Measurements from ENCODE around the gene MAST4.

Gene MAST4

GRCh38 chr5:66828548-66829357 is 232.6 kb downstream of the MAST4 start:
- Histone ChIP-seq H3K27ac (ENCODE audit: low read length, poor library complexity, severe bottlenecking) (peak overlapping the region; percentile 70), H4K91ac (ENCODE audit: low read length) (no peak overlapping the region), H2AFZ (ENCODE audit: low read depth, low read length) (peak overlapping the region; percentile 78), H3K23ac (ENCODE audit: low read length in 2 of 2) (peak overlapping the region in 1 of 2 experiments; percentile 9), H3K9me3 (ENCODE audit: control insufficient read depth, low read length) (no peaks in the 10 kb centered on the region), H3K79me1 (replicated peaks; ENCODE audit: low read length, poor library complexity, severe bottlenecking) (peaks cover 3% of the 10 kb centered on the region), H3K9ac (ENCODE audit: low read length) (peak overlapping the region; percentile 81), H2BK120ac (ENCODE audit: low read depth, low read length) (no peak overlapping the region), H2BK12ac (ENCODE audit: low read length in 2 of 2) (no peak overlapping the region), H3K4ac (ENCODE audit: low read depth in 1 of 2, low read length in 2 of 2) (no peak overlapping the region), H2BK5ac (ENCODE audit: low read depth, low read length, poor library complexity, severe bottlenecking) (no peak overlapping the region), H2AK5ac (ENCODE audit: low read length, severe bottlenecking) (no peak overlapping the region), H3K4me2 (ENCODE audit: low read length, poor library complexity, severe bottlenecking) (peak overlapping the region; percentile 81), H3K14ac (ENCODE audit: low read length in 2 of 2) (no peak overlapping the region), H3K36me3 (ENCODE audit: control insufficient read depth in 1 of 2, insufficient read depth in 2 of 2, low read depth in 1 of 2, low read length in 2 of 2) (no peaks in the 10 kb centered on the region), H3K18ac (ENCODE audit: low read depth in 1 of 2, low read length in 2 of 2) (no peak overlapping the region), H3K4me3 (ENCODE audit: insufficient read depth in 1 of 2, low read depth in 1 of 2, low read length in 2 of 2) (peak overlapping the region; percentile 39 to 86), H3K4me1 (ENCODE audit: control insufficient read depth, insufficient read depth, low read depth, low read length) (peaks cover 3% of the 10 kb centered on the region), H4K8ac (ENCODE audit: low read length) (peak overlapping the region; percentile 14), H3K27me3 (ENCODE audit: control insufficient read depth in 1 of 2, insufficient read depth in 1 of 2, low read length in 2 of 2) (peaks cover 0 to 17% of the 10 kb centered on the region in 2 experiments), H2BK15ac (ENCODE audit: low read depth, poor library complexity, severe bottlenecking) (no peak overlapping the region)
- DNase-seq, result peak; percentile 83
- WGBS, result 6% methylated on average over 21 of the region's 21 CpGs

- Histone ChIP-seq H4K8ac (ENCODE audit: low read length) (no peak overlapping the region), H3K4me2 (ENCODE audit: low read length, poor library complexity, severe bottlenecking) (peak overlapping the region; percentile 81), H3K23ac (ENCODE audit: low read length in 2 of 2) (no peak overlapping the region), H3K4me1 (ENCODE audit: control insufficient read depth, insufficient read depth, low read depth, low read length) (peaks cover 3% of the 10 kb centered on the region), H3K4ac (ENCODE audit: low read depth in 1 of 2, low read length in 2 of 2) (no peak overlapping the region), H2BK5ac (ENCODE audit: low read depth, low read length, poor library complexity, severe bottlenecking) (no peak overlapping the region), H3K14ac (ENCODE audit: low read length in 2 of 2) (no peak overlapping the region), H2BK15ac (ENCODE audit: low read depth, poor library complexity, severe bottlenecking) (no peak overlapping the region), H4K91ac (ENCODE audit: low read length) (no peak overlapping the region), H3K79me1 (replicated peaks; ENCODE audit: low read length, poor library complexity, severe bottlenecking) (peaks cover 5% of the 10 kb centered on the region), H3K36me3 (ENCODE audit: control insufficient read depth in 1 of 2, insufficient read depth in 2 of 2, low read depth in 1 of 2, low read length in 2 of 2) (no peaks in the 10 kb centered on the region), H3K27me3 (ENCODE audit: control insufficient read depth in 1 of 2, insufficient read depth in 1 of 2, low read length in 2 of 2) (peaks cover 0 to 17% of the 10 kb centered on the region in 2 experiments), H3K18ac (ENCODE audit: low read depth in 1 of 2, low read length in 2 of 2) (no peak overlapping the region), H2BK12ac (ENCODE audit: low read length in 2 of 2) (no peak overlapping the region), H3K9me3 (ENCODE audit: control insufficient read depth, low read length) (no peaks in the 10 kb centered on the region), H3K4me3 (ENCODE audit: insufficient read depth in 1 of 2, low read depth in 1 of 2, low read length in 2 of 2) (peak overlapping the region; percentile 39 to 86), H2AFZ (ENCODE audit: low read depth, low read length) (peak overlapping the region; percentile 78), H3K27ac (ENCODE audit: low read length, poor library complexity, severe bottlenecking) (peak overlapping the region; percentile 70), H3K9ac (ENCODE audit: low read length) (peak overlapping the region; percentile 81), H2BK120ac (ENCODE audit: low read depth, low read length) (no peak overlapping the region), H2AK5ac (ENCODE audit: low read length, severe bottlenecking) (no peak overlapping the region)
- no peak for DNase-seq
Observed at GRCh38 chr5:66829358-66829674, 233.1 kb downstream of the MAST4 start.

GRCh38 chr5:66829826-66830225 is 233.6 kb downstream of the MAST4 start:
- H2AK5ac ChIP-seq (ENCODE audit: low read length, severe bottlenecking), result no peak overlapping the region
- H3K14ac ChIP-seq (ENCODE audit: low read length in 2 of 2), result no peak overlapping the region
- H3K36me3 ChIP-seq (ENCODE audit: control insufficient read depth in 1 of 2, insufficient read depth in 2 of 2, low read depth in 1 of 2, low read length in 2 of 2), result no peaks in the 10 kb centered on the region
- H3K4me1 ChIP-seq (ENCODE audit: control insufficient read depth, insufficient read depth, low read depth, low read length), result peaks cover 3% of the 10 kb centered on the region
- no peaks in the 10 kb centered on the region for H3K9me3 ChIP-seq (ENCODE audit: control insufficient read depth, low read length)
- H3K27ac ChIP-seq (ENCODE audit: low read length, poor library complexity, severe bottlenecking), result no peak overlapping the region
- H3K27me3 ChIP-seq (ENCODE audit: control insufficient read depth in 1 of 2, insufficient read depth in 1 of 2, low read length in 2 of 2), result peaks cover 0 to 17% of the 10 kb centered on the region in 2 experiments
- H2BK15ac ChIP-seq (ENCODE audit: low read depth, poor library complexity, severe bottlenecking), result no peak overlapping the region
- H2AFZ ChIP-seq (ENCODE audit: low read depth, low read length), result no peak overlapping the region
- no peak overlapping the region for H3K23ac ChIP-seq (ENCODE audit: low read length in 2 of 2)
- no peak overlapping the region for H3K18ac ChIP-seq (ENCODE audit: low read depth in 1 of 2, low read length in 2 of 2)
- no peak overlapping the region for H2BK120ac ChIP-seq (ENCODE audit: low read depth, low read length)
- H3K9ac ChIP-seq (ENCODE audit: low read length), result peak overlapping the region; percentile 81
- peak; percentile 19 for DNase-seq
- H3K4ac ChIP-seq (ENCODE audit: low read depth in 1 of 2, low read length in 2 of 2), result no peak overlapping the region
- 0% methylated on average over 1 of the region's 2 CpGs for WGBS
- H4K91ac ChIP-seq (ENCODE audit: low read length), result no peak overlapping the region
- H3K79me1 ChIP-seq (replicated peaks; ENCODE audit: low read length, poor library complexity, severe bottlenecking), result peaks cover 5% of the 10 kb centered on the region
- no peak overlapping the region for H3K4me3 ChIP-seq (ENCODE audit: insufficient read depth in 1 of 2, low read depth in 1 of 2, low read length in 2 of 2)
- H3K4me2 ChIP-seq (ENCODE audit: low read length, poor library complexity, severe bottlenecking), result no peak overlapping the region
- no peak overlapping the region for H2BK12ac ChIP-seq (ENCODE audit: low read length in 2 of 2)
- H2BK5ac ChIP-seq (ENCODE audit: low read depth, low read length, poor library complexity, severe bottlenecking), result no peak overlapping the region
- no peak overlapping the region for H4K8ac ChIP-seq (ENCODE audit: low read length)

GRCh38 chr5:66830636-66831035 is 234.4 kb downstream of the MAST4 start:
- Histone ChIP-seq H3K27ac (ENCODE audit: low read length, poor library complexity, severe bottlenecking) (no peak overlapping the region), H3K79me1 (replicated peaks; ENCODE audit: low read length, poor library complexity, severe bottlenecking) (peaks cover 5% of the 10 kb centered on the region), H2AFZ (ENCODE audit: low read depth, low read length) (no peak overlapping the region), H2BK12ac (ENCODE audit: low read length in 2 of 2) (no peak overlapping the region), H3K4me1 (ENCODE audit: control insufficient read depth, insufficient read depth, low read depth, low read length) (peaks cover 3% of the 10 kb centered on the region), H3K23ac (ENCODE audit: low read length in 2 of 2) (no peak overlapping the region), H3K14ac (ENCODE audit: low read length in 2 of 2) (no peak overlapping the region), H3K9ac (ENCODE audit: low read length) (no peak overlapping the region), H3K27me3 (ENCODE audit: control insufficient read depth in 1 of 2, insufficient read depth in 1 of 2, low read length in 2 of 2) (peaks cover 0 to 17% of the 10 kb centered on the region in 2 experiments), H4K8ac (ENCODE audit: low read length) (no peak overlapping the region), H4K91ac (ENCODE audit: low read length) (no peak overlapping the region), H3K9me3 (ENCODE audit: control insufficient read depth, low read length) (no peaks in the 10 kb centered on the region), H2BK5ac (ENCODE audit: low read depth, low read length, poor library complexity, severe bottlenecking) (no peak overlapping the region), H3K36me3 (ENCODE audit: control insufficient read depth in 1 of 2, insufficient read depth in 2 of 2, low read depth in 1 of 2, low read length in 2 of 2) (no peaks in the 10 kb centered on the region), H2BK120ac (ENCODE audit: low read depth, low read length) (no peak overlapping the region), H3K4ac (ENCODE audit: low read depth in 1 of 2, low read length in 2 of 2) (no peak overlapping the region), H2AK5ac (ENCODE audit: low read length, severe bottlenecking) (no peak overlapping the region), H2BK15ac (ENCODE audit: low read depth, poor library complexity, severe bottlenecking) (no peak overlapping the region), H3K4me3 (ENCODE audit: insufficient read depth in 1 of 2, low read depth in 1 of 2, low read length in 2 of 2) (no peak overlapping the region), H3K18ac (ENCODE audit: low read depth in 1 of 2, low read length in 2 of 2) (no peak overlapping the region), H3K4me2 (ENCODE audit: low read length, poor library complexity, severe bottlenecking) (no peak overlapping the region)
- WGBS, result no CpG with 5 or more reads among the region's 1 CpG
- DNase-seq, result no peak
